Endodermal cell (in vitro differentiated cells): ENCODE results near the gene CSF1. TPM values are rescaled to one million over a fixed set of nuclear protein-coding genes. Genes with fewer than 3 reads are reported as not detected.

Experiments
- DNase-seq: peaks from one replicate; pipeline ENCODE4 v3.0.0-alpha.2; 2017
- H3K27ac ChIP-seq: 2 replicates; pipeline ENCODE4 v1.5.1; 2013; ENCODE audit warnings: mild to moderate bottlenecking, low read depth, low read length, moderate library complexity
- H3K27me3 ChIP-seq: 2 replicates; pipeline ENCODE4 v1.6.1; 2013; ENCODE audit warnings: mild to moderate bottlenecking, low read length, moderate library complexity; ENCODE audit not compliant: insufficient read depth, control insufficient read depth, poor library complexity, severe bottlenecking
- H3K36me3 ChIP-seq: 2 replicates; pipeline ENCODE4 v1.7.0; 2013; ENCODE audit warnings: mild to moderate bottlenecking, low read length, moderate library complexity; ENCODE audit not compliant: control insufficient read depth, insufficient read depth
- H3K4me1 ChIP-seq: one replicate; pipeline ENCODE4 v1.7.0; 2013; ENCODE audit warnings: low read length; ENCODE audit not compliant: control insufficient read depth, insufficient read depth
- H3K4me3 ChIP-seq: 2 replicates; pipeline ENCODE4 v1.5.1; 2013; ENCODE audit warnings: mild to moderate bottlenecking, low read length, moderate library complexity
- H3K9ac ChIP-seq: 2 replicates; pipeline ENCODE4 v1.6.1; 2013; ENCODE audit warnings: mild to moderate bottlenecking, low read length, moderate library complexity; ENCODE audit not compliant: poor library complexity, severe bottlenecking; ENCODE audit errors: extremely low read depth
- H3K9me3 ChIP-seq: 2 replicates; pipeline ENCODE4 v1.6.1; 2013; ENCODE audit warnings: mild to moderate bottlenecking, low read length, moderate library complexity; ENCODE audit not compliant: control insufficient read depth
- H3K27ac Mint-ChIP-seq: 2 replicates; pipeline ENCODE4 v1.8.0; 2020; ENCODE audit warnings: mixed read lengths
- H3K27me3 Mint-ChIP-seq: 2 replicates; pipeline ENCODE4 v1.8.0; 2021; ENCODE audit warnings: mild to moderate bottlenecking, mixed read lengths; ENCODE audit not compliant: insufficient read depth
- H3K36me3 Mint-ChIP-seq: 2 replicates; pipeline ENCODE4 v1.8.0; 2020; ENCODE audit warnings: low read depth, mixed read lengths
- H3K4me1 Mint-ChIP-seq: 2 replicates; pipeline ENCODE4 v1.8.0; 2020; ENCODE audit warnings: mixed read lengths
- H3K4me3 Mint-ChIP-seq: 2 replicates; pipeline ENCODE4 v1.8.0; 2020; ENCODE audit warnings: mild to moderate bottlenecking, moderate library complexity, mixed read lengths
- H3K9me3 Mint-ChIP-seq: 2 replicates; pipeline ENCODE4 v1.8.0; 2020; ENCODE audit warnings: mild to moderate bottlenecking, mixed read lengths
- CTCF ChIP-seq: fragments of 200-600 bp; sonication (generic); conservative IDR thresholded peaks from 2 replicates; pipeline ENCODE4 v1.5.0; 2021; ENCODE audit warnings: antibody characterized with exemption, mild to moderate bottlenecking
- WGBS, 2 experiments: methylation state at CpG; one replicate each; pipeline versions ENCODE4 v1.1.5 to v1.1.7; 2013; ENCODE audit warnings: missing lambda C conversion rate in 2 of 2, mixed read lengths in 1 of 2; ENCODE audit not compliant: insufficient coverage in 1 of 2, insufficient read length in 1 of 2; 5-methylcytosine and 5-hydroxymethylcytosine counted together
- total RNA-seq, 2 donors: library from RNA; stranded (reverse); fragmentation: NEBNext Ultra II Directional in 1 of 2; extraction: Animal tissue kit (Norgen Biotek cat#: 25700) in 1 of 2; gene quantifications; 2 replicates in 1 of 2; 3 replicates in 1 of 2; pipeline ENCODE4 v1.2.1, GENCODE V29; 2021

CSF1 gene
- total RNA-seq, 2 donors from 2014 or later: 1.0 to 2.1 TPM

- H3K9me3 ChIP-seq: no peaks in the 10 kb centered on the region
- no peak overlapping the region for H3K27ac ChIP-seq
- Mint-ChIP-seq H3K4me3 (no peak overlapping the region), H3K27me3 (peaks cover 6% of the 10 kb centered on the region), H3K36me3 (no peaks in the 10 kb centered on the region), H3K9me3 (no peaks in the 10 kb centered on the region), H3K4me1 (no peaks in the 10 kb centered on the region), H3K27ac (no peak overlapping the region)
- no peak overlapping the region for H3K4me3 ChIP-seq
- DNase-seq: no peak
- H3K4me1 ChIP-seq: no peaks in the 10 kb centered on the region
- no peak for TF ChIP-seq CTCF
- no peak overlapping the region for H3K9ac ChIP-seq
- H3K27me3 ChIP-seq: no peaks in the 10 kb centered on the region
- no peaks in the 10 kb centered on the region for H3K36me3 ChIP-seq
- WGBS, 2 experiments: 77 to 83% methylated on average over 11 to 16 of the region's 16 CpGs
Measured at GRCh38 chr1:109895720-109896504, 14.7 kb upstream of the CSF1 start.

- H3K27me3 Mint-ChIP-seq: peaks cover 9% of the 10 kb centered on the region
- no peaks in the 10 kb centered on the region for H3K4me1 Mint-ChIP-seq
- no peaks in the 10 kb centered on the region for H3K36me3 Mint-ChIP-seq
- H3K27me3 ChIP-seq: no peaks in the 10 kb centered on the region
- no peaks in the 10 kb centered on the region for H3K9me3 Mint-ChIP-seq
- 77 to 78% methylated on average over 7 to 8 of the region's 8 CpGs for WGBS, 2 experiments
- no peak overlapping the region for H3K9ac ChIP-seq
- no peaks in the 10 kb centered on the region for H3K4me1 ChIP-seq
- no peaks in the 10 kb centered on the region for H3K9me3 ChIP-seq
- no peak overlapping the region for H3K27ac Mint-ChIP-seq
- H3K27ac ChIP-seq: no peak overlapping the region
- H3K36me3 ChIP-seq: no peaks in the 10 kb centered on the region
- no peak for DNase-seq
- no peak for TF ChIP-seq CTCF
- no peak overlapping the region for H3K4me3 Mint-ChIP-seq
- no peak overlapping the region for H3K4me3 ChIP-seq
Measured at GRCh38 chr1:109896681-109897080, 14.0 kb upstream of the CSF1 start.

GRCh38 chr1:109897259-109897955 is 13.2 kb upstream of the CSF1 start:
- H3K36me3 Mint-ChIP-seq: no peaks in the 10 kb centered on the region
- 79 to 80% methylated on average over 6 to 7 of the region's 7 CpGs for WGBS, 2 experiments
- peaks cover 9% of the 10 kb centered on the region for H3K27me3 Mint-ChIP-seq
- no peak overlapping the region for H3K4me3 ChIP-seq
- no peak for TF ChIP-seq CTCF
- no peaks in the 10 kb centered on the region for H3K9me3 Mint-ChIP-seq
- H3K27ac Mint-ChIP-seq: no peak overlapping the region
- H3K9ac ChIP-seq: no peak overlapping the region
- H3K4me1 Mint-ChIP-seq: peaks cover 2% of the 10 kb centered on the region
- H3K4me1 ChIP-seq: no peaks in the 10 kb centered on the region
- no peaks in the 10 kb centered on the region for H3K36me3 ChIP-seq
- no peaks in the 10 kb centered on the region for H3K27me3 ChIP-seq
- DNase-seq: no peak
- H3K4me3 Mint-ChIP-seq: no peak overlapping the region
- H3K27ac ChIP-seq: no peak overlapping the region
- H3K9me3 ChIP-seq: no peaks in the 10 kb centered on the region
